ENCODE results near the gene ZNF83.

Gene ZNF83

GRCh38 chr19:52653161-52653560 lies 15.0 kb upstream of the ZNF83 start:
- Histone ChIP-seq H3K27me3 (ENCODE audit: insufficient read depth, poor library complexity, severe bottlenecking) (no peaks in the 10 kb centered on the region), H3K27ac (replicated peaks) (no peak overlapping the region), H3K4me3 (replicated peaks; ENCODE audit: insufficient read depth, low read length) (no peak overlapping the region)
- DNase-seq (ENCODE audit: low read depth in 1 of 2, low spot score in 1 of 2): no peak
- no peak for TF ChIP-seq CTCF (IDR thresholded peaks at IDR 0.05; ENCODE audit: insufficient read depth, low read length)
- TF ChIP-seq GABPA (IDR thresholded peaks at IDR 0.05; ENCODE audit: low read depth): no peak
- no peak for TF ChIP-seq SPI1 (IDR thresholded peaks at IDR 0.05; ENCODE audit: borderline replicate concordance, low read depth)
- TF ChIP-seq, protein P1, sequence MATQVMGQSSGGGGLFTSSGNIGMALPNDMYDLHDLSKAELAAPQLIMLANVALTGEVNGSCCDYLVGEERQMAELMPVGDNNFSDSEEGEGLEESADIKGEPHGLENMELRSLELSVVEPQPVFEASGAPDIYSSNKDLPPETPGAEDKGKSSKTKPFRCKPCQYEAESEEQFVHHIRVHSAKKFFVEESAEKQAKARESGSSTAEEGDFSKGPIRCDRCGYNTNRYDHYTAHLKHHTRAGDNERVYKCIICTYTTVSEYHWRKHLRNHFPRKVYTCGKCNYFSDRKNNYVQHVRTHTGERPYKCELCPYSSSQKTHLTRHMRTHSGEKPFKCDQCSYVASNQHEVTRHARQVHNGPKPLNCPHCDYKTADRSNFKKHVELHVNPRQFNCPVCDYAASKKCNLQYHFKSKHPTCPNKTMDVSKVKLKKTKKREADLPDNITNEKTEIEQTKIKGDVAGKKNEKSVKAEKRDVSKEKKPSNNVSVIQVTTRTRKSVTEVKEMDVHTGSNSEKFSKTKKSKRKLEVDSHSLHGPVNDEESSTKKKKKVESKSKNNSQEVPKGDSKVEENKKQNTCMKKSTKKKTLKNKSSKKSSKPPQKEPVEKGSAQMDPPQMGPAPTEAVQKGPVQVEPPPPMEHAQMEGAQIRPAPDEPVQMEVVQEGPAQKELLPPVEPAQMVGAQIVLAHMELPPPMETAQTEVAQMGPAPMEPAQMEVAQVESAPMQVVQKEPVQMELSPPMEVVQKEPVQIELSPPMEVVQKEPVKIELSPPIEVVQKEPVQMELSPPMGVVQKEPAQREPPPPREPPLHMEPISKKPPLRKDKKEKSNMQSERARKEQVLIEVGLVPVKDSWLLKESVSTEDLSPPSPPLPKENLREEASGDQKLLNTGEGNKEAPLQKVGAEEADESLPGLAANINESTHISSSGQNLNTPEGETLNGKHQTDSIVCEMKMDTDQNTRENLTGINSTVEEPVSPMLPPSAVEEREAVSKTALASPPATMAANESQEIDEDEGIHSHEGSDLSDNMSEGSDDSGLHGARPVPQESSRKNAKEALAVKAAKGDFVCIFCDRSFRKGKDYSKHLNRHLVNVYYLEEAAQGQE (IDR thresholded peaks at IDR 0.05; ENCODE audit: insufficient replicate concordance, low read depth): no peak
- TF ChIP-seq POLR2AphosphoS5 (IDR thresholded peaks at IDR 0.05; ENCODE audit: low read depth): no peak

DNA sequence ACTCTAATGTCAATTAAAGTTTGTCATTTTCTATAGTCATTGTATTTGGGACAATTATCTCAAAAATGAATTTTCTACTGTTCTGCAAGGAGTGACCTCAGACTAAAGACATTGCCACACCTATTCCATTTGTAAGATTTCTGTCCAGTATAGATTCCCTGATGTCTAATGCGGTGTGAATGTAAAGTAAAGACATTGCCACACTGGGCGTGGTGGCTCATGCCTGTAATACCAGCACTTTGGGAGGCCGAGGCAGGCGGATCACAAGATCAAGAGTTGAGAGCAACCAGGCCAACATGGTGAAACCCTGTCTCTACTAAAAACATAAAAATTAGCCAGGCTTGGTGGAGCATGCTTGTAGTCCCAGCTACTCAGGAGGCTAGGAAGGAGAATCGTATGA lies 13.8 kb upstream of the ZNF83 start:
- no peak for DNase-seq (ENCODE audit: low read depth in 1 of 2, low spot score in 1 of 2)
- no peak overlapping the region for H3K4me3 ChIP-seq (replicated peaks; ENCODE audit: insufficient read depth, low read length)
- no peak for TF ChIP-seq POLR2AphosphoS5 (IDR thresholded peaks at IDR 0.05; ENCODE audit: low read depth)
- TF ChIP-seq GABPA (IDR thresholded peaks at IDR 0.05; ENCODE audit: low read depth): no peak
- TF ChIP-seq CTCF (IDR thresholded peaks at IDR 0.05; ENCODE audit: insufficient read depth, low read length): no peak
- TF ChIP-seq, protein P1 (IDR thresholded peaks at IDR 0.05; ENCODE audit: insufficient replicate concordance, low read depth): no peak
- TF ChIP-seq SPI1 (IDR thresholded peaks at IDR 0.05; ENCODE audit: borderline replicate concordance, low read depth): no peak
- no peak overlapping the region for H3K27ac ChIP-seq (replicated peaks)
- H3K27me3 ChIP-seq (ENCODE audit: insufficient read depth, poor library complexity, severe bottlenecking): no peaks in the 10 kb centered on the region

DNA sequence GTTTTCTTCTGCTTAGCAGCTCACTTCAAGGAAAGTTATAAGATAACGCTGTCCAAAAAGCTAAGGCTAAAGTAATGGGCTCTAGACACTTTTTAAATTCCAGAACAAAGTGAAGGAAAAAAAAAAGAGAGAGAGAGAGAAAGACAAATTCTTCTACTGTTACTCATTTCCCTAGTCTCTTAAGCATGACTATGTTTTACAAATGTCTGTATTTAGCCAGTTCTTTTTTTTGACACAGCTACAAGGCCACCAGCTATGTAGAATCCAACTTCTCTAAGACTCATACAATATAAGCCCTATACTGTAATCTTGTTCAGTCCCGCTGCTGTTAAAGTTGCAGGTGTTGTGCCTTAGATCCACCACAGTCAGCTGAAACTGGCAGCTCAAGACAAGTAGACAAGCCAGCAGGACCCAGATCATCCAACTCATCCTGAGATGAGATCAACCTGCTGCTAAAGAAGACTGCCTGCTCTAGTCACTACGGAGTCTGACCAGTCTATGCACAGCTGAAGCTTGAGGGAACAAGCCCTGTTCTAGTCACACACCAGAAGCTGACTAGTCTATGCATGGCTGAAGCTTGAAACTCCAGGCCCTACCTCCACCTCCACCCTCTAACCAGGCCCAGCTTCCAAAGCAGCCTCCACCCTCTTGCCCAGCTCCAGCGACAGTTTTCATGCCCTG lies 10.3 kb upstream of the ZNF83 start:
- DNase-seq (ENCODE audit: low read depth in 1 of 2, low spot score in 1 of 2): no peak
- Histone ChIP-seq H3K27me3 (ENCODE audit: insufficient read depth, poor library complexity, severe bottlenecking) (no peaks in the 10 kb centered on the region), H3K4me3 (replicated peaks; ENCODE audit: insufficient read depth, low read length) (no peak overlapping the region), H3K27ac (replicated peaks) (no peak overlapping the region)
- no peak for TF ChIP-seq POLR2AphosphoS5 (IDR thresholded peaks at IDR 0.05; ENCODE audit: low read depth)
- TF ChIP-seq, protein P1 (IDR thresholded peaks at IDR 0.05; ENCODE audit: insufficient replicate concordance, low read depth): no peak
- no peak for TF ChIP-seq CTCF (IDR thresholded peaks at IDR 0.05; ENCODE audit: insufficient read depth, low read length)
- no peak for TF ChIP-seq SPI1 (IDR thresholded peaks at IDR 0.05; ENCODE audit: borderline replicate concordance, low read depth)
- TF ChIP-seq GABPA (IDR thresholded peaks at IDR 0.05; ENCODE audit: low read depth): no peak
